Left lobe of liver (tissue), 2 donors: Measurements from ENCODE around the gene GPR3. TPM values are rescaled to one million over a fixed set of nuclear protein-coding genes. Genes with fewer than 3 reads are reported as not detected.

Experiments
- ATAC-seq: fragments of 200-7000 bp; cut with Tn5 transposase; one replicate; pipeline ENCODE4 v1.9.1; 2020; ENCODE audit warnings: mild to moderate bottlenecking, moderate library complexity
- DNase-seq: peaks from one replicate; pipeline ENCODE4 v3.0.0-alpha.2; 2020; ENCODE audit warnings: low spot score
- total RNA-seq: library from RNA; stranded (reverse); gene quantifications from one replicate; pipeline ENCODE4 v1.2.1, GENCODE V29; 2021
- donor health status: DM: no; HTN: no; CAD: no; lungs with moderate emphysema.
- donor health status: DM: no; HTN: yes; CAD: no.

The GPR3 gene
- not detected for total RNA-seq

GRCh38 chr1:27392096-27392777, at the start of gene GPR3:
Gene GPR3, plus strand, starts transcription at chr1:27392622. Its CDS starts 1,177 bp downstream, at chr1:27393799.
- DNase-seq (peak; percentile 73), ATAC-seq (peak; percentile 69)

GRCh38 chr1:27342778-27343638, 49.4 kb upstream of the GPR3 start:
- peak; percentile 36 for ATAC-seq

GRCh38 chr1:27343639-27344025, 48.8 kb upstream of the GPR3 start:
- no peak for ATAC-seq
- no peak for DNase-seq

More at GRCh38 chr1:27342778-27343638, 49.4 kb upstream of the GPR3 start:
- DNase-seq = no peak

- DNase-seq = no peak
These were observed 47.1 kb upstream of the GPR3 start for GRCh38 chr1:27345272-27345671.

GRCh38 chr1:27346357-27346756, 46.1 kb upstream of the GPR3 start:
- DNase-seq (no peak), ATAC-seq (no peak)

More at GRCh38 chr1:27345272-27345671, 47.1 kb upstream of the GPR3 start:
- no peak for ATAC-seq

- ATAC-seq (no peak), DNase-seq (no peak)
These were observed 45.3 kb upstream of the GPR3 start for GRCh38 chr1:27346991-27347624.

- ATAC-seq (peak; percentile 69), DNase-seq (no peak)
These were observed 43.3 kb upstream of the GPR3 start for GRCh38 chr1:27348861-27349783.

- DNase-seq = no peak
These were observed 42.4 kb upstream of the GPR3 start for GRCh38 chr1:27349784-27350662.

GRCh38 chr1:27350663-27351540, 41.5 kb upstream of the GPR3 start:
- ATAC-seq (peak; percentile 6), DNase-seq (no peak)

More at GRCh38 chr1:27349784-27350662, 42.4 kb upstream of the GPR3 start:
- ATAC-seq = peak; percentile 78

GRCh38 chr1:27351541-27352107, 40.8 kb upstream of the GPR3 start:
- DNase-seq = no peak

GRCh38 chr1:27353166-27353565, 39.3 kb upstream of the GPR3 start:
- ATAC-seq (no peak), DNase-seq (no peak)

More at GRCh38 chr1:27351541-27352107, 40.8 kb upstream of the GPR3 start:
- peak; percentile 61 for ATAC-seq

- DNase-seq (no peak), ATAC-seq (no peak)
These were observed 38.8 kb upstream of the GPR3 start for GRCh38 chr1:27353629-27354028.

GRCh38 chr1:27355683-27356082, 36.7 kb upstream of the GPR3 start:
- ATAC-seq (no peak), DNase-seq (no peak)

GRCh38 chr1:27356277-27356618, 36.2 kb upstream of the GPR3 start:
- ATAC-seq (no peak), DNase-seq (no peak)

- ATAC-seq (no peak), DNase-seq (no peak)
These were observed 35.7 kb upstream of the GPR3 start for GRCh38 chr1:27356619-27357280.

GRCh38 chr1:27357281-27358037, 35.0 kb upstream of the GPR3 start:
- peak; percentile 81 for DNase-seq
- ATAC-seq = peak; percentile 97
